HepG2 (cell line): ENCODE data around the gene ADAMTS18. TPM values are rescaled to one million over a fixed set of nuclear protein-coding genes. Genes with fewer than 3 reads are reported as not detected.

Source experiments
- ATAC-seq: fragments of 200-7000 bp; cut with Tn5 transposase; 3 replicates; pipeline ENCODE4 v1.9.1; 2020; ENCODE audit warnings: mild to moderate bottlenecking, moderate library complexity
- BruUV-seq: library from RNA; stranded (reverse); fragments of 400-500 nt; replicated peaks from 2 replicates; lab custom pipeline; 2021; lab: Mats Ljungman, UMichigan
- CTCF ChIA-PET: fragments of 300-600 bp; formaldehyde crosslinking; extraction: SDS; loops from one replicate; lab custom pipeline; 2021; ENCODE audit warnings: low total read pairs, inconsistent platforms, low intra/inter-chr PET ratio; lab: Yijun Ruan, JAX
- POLR2A ChIA-PET: fragments of 350-600 bp; sonication (Branson Sonifier 250); formaldehyde crosslinking; loops from one replicate; lab custom pipeline; 2020; ENCODE audit warnings: antibody characterized with exemption, inconsistent platforms; lab: Yijun Ruan, JAX
- DNase-seq: peaks from one replicate; pipeline ENCODE4 v3.0.0-alpha.2; 2015; ENCODE audit warnings: low spot score
- FAIRE-seq: peaks from 3 replicates; lab custom pipeline; 2011; peaks lifted over from hg19 to GRCh38; lab: Jason Lieb, UNC
- H2AFZ ChIP-seq: one replicate; pipeline ENCODE4 v1.6.1; 2011; ENCODE audit warnings: low read length, inconsistent platforms
- H3K27ac ChIP-seq: fragments of 300-600 bp; 3 replicates; pipeline ENCODE4 v1.8.0; 2011; ENCODE audit warnings: mixed run types, mild to moderate bottlenecking, mixed read lengths, low read length, inconsistent platforms; ENCODE audit not compliant: insufficient read depth; ENCODE audit errors: extremely low read length
- H3K27me3 ChIP-seq, 2 experiments: fragments of 200-600 bp in 1 of 2; 2 replicates in 1 of 2; 3 replicates in 1 of 2; pipeline versions ENCODE4 v1.6.0 to v1.8.0; 2011; ENCODE audit warnings: low read length in 2 of 2, mild to moderate bottlenecking in 2 of 2, moderate library complexity in 2 of 2, inconsistent platforms in 1 of 2; ENCODE audit not compliant: insufficient read depth in 2 of 2, control insufficient read depth in 1 of 2
- H3K36me3 ChIP-seq, 2 experiments: fragments of 200-600 bp in 1 of 2; replicated peaks in 1 of 2; 2 replicates in 1 of 2; 3 replicates in 1 of 2; pipeline versions ENCODE4 v1.5.1 to v1.8.0; 2011; ENCODE audit warnings: low read length in 2 of 2, inconsistent platforms in 1 of 2; ENCODE audit not compliant: insufficient read depth in 2 of 2, control insufficient read depth in 1 of 2
- H3K4me1 ChIP-seq: 2 replicates; pipeline ENCODE4 v1.5.1; 2012; ENCODE audit warnings: low read length, inconsistent platforms; ENCODE audit not compliant: insufficient read depth
- H3K4me2 ChIP-seq: 2 replicates; pipeline ENCODE4 v1.6.0; 2011; ENCODE audit warnings: low read depth, low read length, inconsistent platforms
- H3K4me3 ChIP-seq, 3 experiments: fragments of 200-600 bp in 1 of 3; sonication (generic), shearing (Covaris generic) in 1 of 3; replicated peaks in 1 of 3; 2 replicates each; pipeline ENCODE4 v1.5.1; 2011 to 2016; ENCODE audit warnings: low read length in 3 of 3, inconsistent platforms in 2 of 3, low read depth in 2 of 3, mild to moderate bottlenecking in 2 of 3, control low read depth in 1 of 3, mixed read lengths in 1 of 3; ENCODE audit not compliant: insufficient read depth in 1 of 3
- H3K79me2 ChIP-seq: one replicate; pipeline ENCODE4 v1.6.1; 2011; ENCODE audit warnings: low read length, inconsistent platforms; ENCODE audit not compliant: insufficient read depth
- H3K9ac ChIP-seq: 2 replicates; pipeline ENCODE4 v1.6.0; 2011; ENCODE audit warnings: mild to moderate bottlenecking, low read depth, low read length, inconsistent platforms; ENCODE audit not compliant: insufficient read depth
- H3K9me3 ChIP-seq: 2 replicates; pipeline ENCODE4 v1.5.1; 2012; ENCODE audit warnings: mild to moderate bottlenecking, low read length
- H4K20me1 ChIP-seq: 2 replicates; pipeline ENCODE4 v1.6.0; 2011; ENCODE audit warnings: inconsistent platforms, mild to moderate bottlenecking, low read length, moderate library complexity; ENCODE audit not compliant: insufficient read depth
- FOXO4 ChIP-seq: sonication (generic); formaldehyde crosslinking; conservative IDR thresholded peaks from 2 replicates; pipeline ENCODE4 v1.8.1; 2023; ENCODE audit warnings: missing genetic modification reagents
- NFRKB ChIP-seq: fragments of 450-650 bp; IDR thresholded peaks from 2 replicates; pipeline ENCODE4 v1.6.1; 2017
- TIGD3 ChIP-seq: sonication (generic); formaldehyde crosslinking; IDR thresholded peaks from 2 replicates; pipeline ENCODE4 v1.5.1; 2020; ENCODE audit warnings: mild to moderate bottlenecking, missing genetic modification reagents, borderline replicate concordance
- ZFX ChIP-seq: sonication (generic); formaldehyde crosslinking; IDR thresholded peaks from 2 replicates; pipeline ENCODE4 v1.4.0; 2020; ENCODE audit warnings: mild to moderate bottlenecking, low read depth, missing genetic modification reagents, moderate library complexity
- WGBS: methylation state at CpG from one replicate; pipeline ENCODE4 v1.1.6; 2017; ENCODE audit warnings: low lambda C conversion rate; 5-methylcytosine and 5-hydroxymethylcytosine counted together
- in situ Hi-C: cut with HindIII; loops from 2 replicates; pipeline ENCODE4 v1.10.0; 2017; ENCODE audit warnings: low pct_unique_long_range_greater_than_20kb; ENCODE audit not compliant: extremely low pct_ligation_motif_present
- intact Hi-C: fragments of 100-400 bp; cut with micrococcal nuclease; formaldehyde crosslinking; loops from one replicate; pipeline ENCODE4 v1.10.0; 2022; ENCODE audit not compliant: unreplicated experiment
- polyA plus RNA-seq, 8 experiments: library from polyadenylated mRNA; depleted of rRNA in 3 of 8; stranded (reverse) in 7 of 8; unstranded in 1 of 8; fragments of >200 nt; fragmentation: Illumina TruSeq in 4 of 8; extraction: Trizol in 4 of 8; gene quantifications; 2 replicates each; pipeline versions ENCODE4 v1.2.1 to v1.2.3, GENCODE V29; 2011 to 2016; ENCODE audit warnings: low read depth in 4 of 8, missing spikeins in 1 of 8, mixed read lengths in 1 of 8; ENCODE audit not compliant: insufficient read depth in 1 of 8
- total RNA-seq, 5 experiments: library from RNA; depleted of rRNA; stranded (reverse); fragments of >200 nt; fragmentation: Illumina TruSeq; extraction: Trizol; gene quantifications; 2 replicates each; pipeline ENCODE4 v1.2.3, GENCODE V29; 2016; ENCODE audit warnings: low read depth in 1 of 5

Gene ADAMTS18
- total and polyA plus RNA-seq, 2 of the 13 experiments (the other 11 are each of a cell fraction or from before 2014, with no cell fraction given): 0.01 TPM; not detected in 1

GRCh38 chr16:77330332-77331042 is 104.3 kb downstream of the ADAMTS18 start (continued):
- no peak for TF ChIP-seq FOXO4

- no TSS peak for BruUV-seq
- Histone ChIP-seq H3K79me2 (no peaks in the 10 kb centered on the region), H4K20me1 (no peaks in the 10 kb centered on the region), H3K27ac (no peak overlapping the region), H3K36me3 (no peaks in the 10 kb centered on the region), H3K9me3 (no peaks in the 10 kb centered on the region), H3K27me3 (no peaks in the 10 kb centered on the region), H3K9ac (no peak overlapping the region)
- intact Hi-C loops (no loop called here), in situ Hi-C loops (no loop called here)
- CTCF ChIA-PET: no interaction called here
- 3% methylated on average over 4 of the region's 4 CpGs for WGBS
- FAIRE-seq (no peak), DNase-seq (no peak)
- TF ChIP-seq TIGD3 (CRISPR knock-in tag) (no peak), NFRKB (no peak), ZFX (no peak)
- TF ChIP-seq, all 625 proteins: peak for 0
- POLR2A ChIA-PET: no interaction called here
- no peak overlapping the region for H3K4me2 ChIP-seq
- ATAC-seq: no peak
- H3K4me1 ChIP-seq: no peaks in the 10 kb centered on the region
- no peak overlapping the region for H3K4me3 ChIP-seq
- H2AFZ ChIP-seq: no peak overlapping the region
Measured at GRCh38 chr16:77328768-77329167, 106.1 kb downstream of the ADAMTS18 start.
